GM23338 (cell line): Measurements from ENCODE around the gene CEACAM19. TPM values are rescaled to one million over a fixed set of nuclear protein-coding genes. Genes with fewer than 3 reads are reported as not detected.

Source experiments
- EZH2 ChIP-seq: fragments of 200-600 bp; sonication (generic); IDR thresholded peaks from one replicate; pipeline ENCODE4 v1.8.0; 2017; ENCODE audit warnings: antibody characterized with exemption, mild to moderate bottlenecking, low read depth; ENCODE audit not compliant: unreplicated experiment
- EZH2phosphoT487 ChIP-seq: fragments of 200-600 bp; sonication (generic); IDR thresholded peaks from one replicate; pipeline ENCODE4 v1.8.1; 2018; ENCODE audit warnings: antibody characterized with exemption; ENCODE audit not compliant: unreplicated experiment
- JUNB ChIP-seq: IDR thresholded peaks from one replicate; pipeline ENCODE4 v1.6.1; 2016; ENCODE audit warnings: antibody characterized with exemption; ENCODE audit not compliant: unreplicated experiment
- NANOG ChIP-seq: IDR thresholded peaks from 2 replicates; pipeline ENCODE4 v1.6.1; 2016; ENCODE audit warnings: antibody characterized with exemption, borderline replicate concordance
- POLR2AphosphoS5 ChIP-seq: IDR thresholded peaks from 2 replicates; pipeline ENCODE4 v1.6.1; 2016; ENCODE audit warnings: antibody characterized with exemption, low read depth
- STAT1 ChIP-seq: IDR thresholded peaks from one replicate; pipeline ENCODE4 v1.6.1; 2016; ENCODE audit warnings: antibody characterized with exemption; ENCODE audit not compliant: unreplicated experiment
- ZNF114 ChIP-seq: fragments of 250-450 bp; sonication (Bioruptor Pico); IDR thresholded peaks from 2 replicates; pipeline ENCODE4 v1.5.0; 2020; ENCODE audit warnings: mild to moderate bottlenecking, moderate library complexity
- ZNF331 ChIP-seq: fragments of 250-450 bp; sonication (Bioruptor Pico); IDR thresholded peaks from 2 replicates; pipeline ENCODE4 v1.5.0; 2020; ENCODE audit warnings: low read depth, mild to moderate bottlenecking, moderate library complexity
- polyA plus RNA-seq: library from polyadenylated mRNA; unstranded; fragments of >200 nt; fragmentation: Nextera tagmentation; extraction: Ambion mirVana; gene quantifications from 2 replicates; pipeline ENCODE4 v1.2.1, GENCODE V29; 2016
- total RNA-seq: library from RNA; depleted of rRNA; stranded (reverse); fragments of >200 nt; shearing (Covaris generic); gene quantifications from 2 replicates; pipeline ENCODE4 v1.2.3, GENCODE V29; 2014
- TF ChIP-seq, protein P1 (sequence below): IDR thresholded peaks from one replicate; pipeline ENCODE4 v1.6.1; 2018; ENCODE audit warnings: antibody characterized with exemption; ENCODE audit not compliant: unreplicated experiment
- TF ChIP-seq, protein P2 (sequence below), 2 experiments: fragments of 200-600 bp in 1 of 2; sonication (generic) in 1 of 2; conservative IDR thresholded peaks; 2 replicates each; pipeline versions ENCODE4 v1.5.1 to v1.6.1; 2016 to 2017; ENCODE audit warnings: antibody characterized with exemption in 2 of 2, low read depth in 2 of 2, mild to moderate bottlenecking in 2 of 2, moderate library complexity in 1 of 2
- TF ChIP-seq, protein P3 (sequence below): IDR thresholded peaks from 2 replicates; pipeline ENCODE4 v1.6.1; 2016; ENCODE audit warnings: antibody characterized with exemption

The CEACAM19 gene
- total and polyA plus RNA-seq, 2 experiments from 2014 or later, result 0.38 to 0.76 TPM

DNA sequence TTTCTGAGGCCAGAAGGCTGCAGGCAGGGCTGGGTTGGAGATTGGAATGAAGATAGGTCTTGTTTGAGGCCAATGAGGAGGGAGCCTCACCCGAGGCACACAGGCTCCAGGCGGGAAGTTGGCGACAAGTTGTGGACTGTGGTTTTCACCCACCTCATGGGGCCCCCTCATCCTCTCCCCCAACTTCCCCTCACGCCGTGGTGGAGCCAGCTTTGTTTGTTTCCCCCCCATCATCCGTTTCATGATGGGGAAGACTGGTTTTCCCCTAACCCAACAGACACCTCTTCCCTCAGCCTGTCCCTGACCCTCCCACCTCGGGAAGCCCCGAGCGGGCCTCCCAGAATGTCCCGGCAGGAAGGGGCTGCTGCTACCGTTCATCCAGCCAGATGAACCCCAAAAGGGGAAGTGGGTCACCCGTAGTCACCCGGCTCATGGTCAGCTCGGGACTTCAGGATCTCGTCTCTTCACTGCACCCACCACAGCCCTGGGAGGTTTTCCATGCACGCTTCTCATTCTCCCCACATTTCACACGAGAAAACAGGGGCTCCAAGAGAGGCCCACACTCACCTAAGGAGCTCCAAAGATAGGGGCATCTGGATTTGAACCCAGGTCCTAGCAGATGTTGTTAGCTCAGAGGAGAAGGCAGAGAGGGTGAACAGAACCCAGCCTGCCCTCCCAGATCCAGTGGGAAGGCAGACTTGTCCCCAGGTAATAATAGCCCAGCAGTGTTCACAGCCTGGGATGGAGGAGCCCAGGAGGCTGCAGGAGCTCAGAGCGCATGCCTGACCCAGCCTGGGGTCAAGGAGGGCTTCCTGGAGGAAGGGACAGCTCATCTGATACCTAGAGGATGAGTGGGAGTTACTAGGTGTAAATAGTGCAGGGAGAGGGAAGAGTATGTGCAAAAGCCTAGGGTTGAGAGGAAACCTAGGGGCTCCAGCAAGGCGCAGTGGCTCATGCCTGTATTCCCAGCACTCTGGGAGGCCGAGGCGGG is 51.1 kb downstream of the CEACAM19 start (continued):
- TF ChIP-seq ZNF331 (CRISPR knock-in tag) (no peak), EZH2 (no peak), STAT1 (no peak), NANOG (no peak), JUNB (no peak), EZH2phosphoT487 (no peak), ZNF114 (no peak), POLR2AphosphoS5 (no peak)
- TF ChIP-seq, protein P1, sequence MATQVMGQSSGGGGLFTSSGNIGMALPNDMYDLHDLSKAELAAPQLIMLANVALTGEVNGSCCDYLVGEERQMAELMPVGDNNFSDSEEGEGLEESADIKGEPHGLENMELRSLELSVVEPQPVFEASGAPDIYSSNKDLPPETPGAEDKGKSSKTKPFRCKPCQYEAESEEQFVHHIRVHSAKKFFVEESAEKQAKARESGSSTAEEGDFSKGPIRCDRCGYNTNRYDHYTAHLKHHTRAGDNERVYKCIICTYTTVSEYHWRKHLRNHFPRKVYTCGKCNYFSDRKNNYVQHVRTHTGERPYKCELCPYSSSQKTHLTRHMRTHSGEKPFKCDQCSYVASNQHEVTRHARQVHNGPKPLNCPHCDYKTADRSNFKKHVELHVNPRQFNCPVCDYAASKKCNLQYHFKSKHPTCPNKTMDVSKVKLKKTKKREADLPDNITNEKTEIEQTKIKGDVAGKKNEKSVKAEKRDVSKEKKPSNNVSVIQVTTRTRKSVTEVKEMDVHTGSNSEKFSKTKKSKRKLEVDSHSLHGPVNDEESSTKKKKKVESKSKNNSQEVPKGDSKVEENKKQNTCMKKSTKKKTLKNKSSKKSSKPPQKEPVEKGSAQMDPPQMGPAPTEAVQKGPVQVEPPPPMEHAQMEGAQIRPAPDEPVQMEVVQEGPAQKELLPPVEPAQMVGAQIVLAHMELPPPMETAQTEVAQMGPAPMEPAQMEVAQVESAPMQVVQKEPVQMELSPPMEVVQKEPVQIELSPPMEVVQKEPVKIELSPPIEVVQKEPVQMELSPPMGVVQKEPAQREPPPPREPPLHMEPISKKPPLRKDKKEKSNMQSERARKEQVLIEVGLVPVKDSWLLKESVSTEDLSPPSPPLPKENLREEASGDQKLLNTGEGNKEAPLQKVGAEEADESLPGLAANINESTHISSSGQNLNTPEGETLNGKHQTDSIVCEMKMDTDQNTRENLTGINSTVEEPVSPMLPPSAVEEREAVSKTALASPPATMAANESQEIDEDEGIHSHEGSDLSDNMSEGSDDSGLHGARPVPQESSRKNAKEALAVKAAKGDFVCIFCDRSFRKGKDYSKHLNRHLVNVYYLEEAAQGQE, result no peak
- TF ChIP-seq, protein P2, sequence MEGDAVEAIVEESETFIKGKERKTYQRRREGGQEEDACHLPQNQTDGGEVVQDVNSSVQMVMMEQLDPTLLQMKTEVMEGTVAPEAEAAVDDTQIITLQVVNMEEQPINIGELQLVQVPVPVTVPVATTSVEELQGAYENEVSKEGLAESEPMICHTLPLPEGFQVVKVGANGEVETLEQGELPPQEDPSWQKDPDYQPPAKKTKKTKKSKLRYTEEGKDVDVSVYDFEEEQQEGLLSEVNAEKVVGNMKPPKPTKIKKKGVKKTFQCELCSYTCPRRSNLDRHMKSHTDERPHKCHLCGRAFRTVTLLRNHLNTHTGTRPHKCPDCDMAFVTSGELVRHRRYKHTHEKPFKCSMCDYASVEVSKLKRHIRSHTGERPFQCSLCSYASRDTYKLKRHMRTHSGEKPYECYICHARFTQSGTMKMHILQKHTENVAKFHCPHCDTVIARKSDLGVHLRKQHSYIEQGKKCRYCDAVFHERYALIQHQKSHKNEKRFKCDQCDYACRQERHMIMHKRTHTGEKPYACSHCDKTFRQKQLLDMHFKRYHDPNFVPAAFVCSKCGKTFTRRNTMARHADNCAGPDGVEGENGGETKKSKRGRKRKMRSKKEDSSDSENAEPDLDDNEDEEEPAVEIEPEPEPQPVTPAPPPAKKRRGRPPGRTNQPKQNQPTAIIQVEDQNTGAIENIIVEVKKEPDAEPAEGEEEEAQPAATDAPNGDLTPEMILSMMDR (conservative IDR thresholded peaks at IDR 0.05; ENCODE audit: low read depth in 2 of 2), result no peak
- TF ChIP-seq, protein P3, sequence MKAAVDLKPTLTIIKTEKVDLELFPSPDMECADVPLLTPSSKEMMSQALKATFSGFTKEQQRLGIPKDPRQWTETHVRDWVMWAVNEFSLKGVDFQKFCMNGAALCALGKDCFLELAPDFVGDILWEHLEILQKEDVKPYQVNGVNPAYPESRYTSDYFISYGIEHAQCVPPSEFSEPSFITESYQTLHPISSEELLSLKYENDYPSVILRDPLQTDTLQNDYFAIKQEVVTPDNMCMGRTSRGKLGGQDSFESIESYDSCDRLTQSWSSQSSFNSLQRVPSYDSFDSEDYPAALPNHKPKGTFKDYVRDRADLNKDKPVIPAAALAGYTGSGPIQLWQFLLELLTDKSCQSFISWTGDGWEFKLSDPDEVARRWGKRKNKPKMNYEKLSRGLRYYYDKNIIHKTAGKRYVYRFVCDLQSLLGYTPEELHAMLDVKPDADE, result no peak
